Vagina (tissue), 2 donors: Measurements from ENCODE around the gene PRSS38. TPM values are rescaled to one million over a fixed set of nuclear protein-coding genes. Genes with fewer than 3 reads are reported as not detected.

Experiments used
- DNase-seq, 2 donors: peaks; one replicate each; pipeline ENCODE4 v3.0.0-alpha.2; 2017; ENCODE audit errors: extremely low spot score in 2 of 2
- H3K27ac ChIP-seq: fragments of 200-600 bp; sonication (generic); one replicate; pipeline ENCODE4 v1.5.1; 2019
- H3K27me3 ChIP-seq: fragments of 200-600 bp; sonication (generic); one replicate; pipeline ENCODE4 v1.5.1; 2019
- H3K36me3 ChIP-seq, 2 donors: fragments of 200-600 bp; sonication (generic); one replicate each; pipeline ENCODE4 v1.5.1; 2017 to 2019
- H3K4me1 ChIP-seq: fragments of 200-600 bp; sonication (generic); one replicate; pipeline ENCODE4 v1.5.1; 2019
- H3K4me3 ChIP-seq, 2 donors: fragments of 200-600 bp; sonication (generic); 1 replicate in 1 of 2; 2 replicates in 1 of 2; pipeline ENCODE4 v1.5.1; 2016 to 2019
- H3K9me3 ChIP-seq: fragments of 200-600 bp; sonication (generic); one replicate; pipeline ENCODE4 v1.5.1; 2019
- CTCF ChIP-seq, 3 experiments: fragments of 450-650 bp in 2 of 3; fragments of 200-600 bp in 1 of 3; sonication (generic) in 1 of 3; IDR thresholded peaks; one replicate each; pipeline ENCODE4 v1.5.1; 2017 to 2019; ENCODE audit warnings: antibody characterized with exemption in 3 of 3, mild to moderate bottlenecking in 2 of 3, moderate library complexity in 2 of 3
- POLR2A ChIP-seq, 2 donors: fragments of 450-650 bp; IDR thresholded peaks; one replicate each; pipeline ENCODE4 v1.6.1; 2017; ENCODE audit warnings: antibody characterized with exemption in 2 of 2, mild to moderate bottlenecking in 2 of 2, moderate library complexity in 2 of 2
- POLR2AphosphoS5 ChIP-seq, 2 donors: sonication (generic); formaldehyde crosslinking; IDR thresholded peaks; one replicate each; pipeline ENCODE4 v1.9.0; 2017; ENCODE audit warnings: antibody characterized with exemption in 2 of 2, mild to moderate bottlenecking in 2 of 2, low read depth in 1 of 2; ENCODE audit not compliant: insufficient read depth in 1 of 2
- intact Hi-C: fragments of 100-400 bp; cut with DNase I; formaldehyde crosslinking; loops from one replicate; pipeline ENCODE4 v1.15.1; 2023
- total RNA-seq: library from RNA; depleted of rRNA; stranded (reverse); fragments of >200 nt; gene quantifications from one replicate; pipeline ENCODE4 v1.2.3, GENCODE V29; 2016

Gene PRSS38
- total RNA-seq, 1 donor from 2014 or later, result not detected

GRCh38 chr1:227883641-227884301 is 68.3 kb downstream of the PRSS38 start:
- DNase-seq, result peak; percentile 80 to 93
- no peaks in the 10 kb centered on the region for H3K9me3 ChIP-seq
- intact Hi-C loops, result no loop called here
- H3K27me3 ChIP-seq, result no peaks in the 10 kb centered on the region
- H3K27ac ChIP-seq, result no peak overlapping the region
- H3K4me1 ChIP-seq, result peaks cover 32% of the 10 kb centered on the region
- H3K4me3 ChIP-seq, result no peak overlapping the region
- H3K36me3 ChIP-seq, result no peaks in the 10 kb centered on the region
- TF ChIP-seq POLR2AphosphoS5 (IDR thresholded peaks at IDR 0.05; ENCODE audit: insufficient read depth in 1 of 2, low read depth in 1 of 2) (no peak), POLR2A (IDR thresholded peaks at IDR 0.05) (no peak), CTCF (IDR thresholded peaks at IDR 0.05) (no peak)

GRCh38 chr1:227884370-227885134 is 69.1 kb downstream of the PRSS38 start:
- Histone ChIP-seq H3K4me1 (peaks cover 32% of the 10 kb centered on the region), H3K9me3 (no peaks in the 10 kb centered on the region), H3K27ac (no peak overlapping the region), H3K4me3 (no peak overlapping the region), H3K27me3 (no peaks in the 10 kb centered on the region), H3K36me3 (no peaks in the 10 kb centered on the region)
- intact Hi-C loops, result no loop called here
- DNase-seq, result peak in 1 of 2 donors; percentile 93
- TF ChIP-seq POLR2AphosphoS5 (IDR thresholded peaks at IDR 0.05; ENCODE audit: insufficient read depth in 1 of 2, low read depth in 1 of 2) (no peak), POLR2A (IDR thresholded peaks at IDR 0.05) (no peak), CTCF (IDR thresholded peaks at IDR 0.05) (no peak)

GRCh38 chr1:227885135-227885647 is 69.7 kb downstream of the PRSS38 start:
- Histone ChIP-seq H3K4me3 (peak overlapping the region in 1 of 2 donors; percentile 64), H3K4me1 (peaks cover 32% of the 10 kb centered on the region), H3K27me3 (no peaks in the 10 kb centered on the region), H3K27ac (peak overlapping the region; percentile 90), H3K36me3 (no peaks in the 10 kb centered on the region), H3K9me3 (no peaks in the 10 kb centered on the region)
- peak; percentile 80 to 85 for DNase-seq
- TF ChIP-seq POLR2AphosphoS5 (IDR thresholded peaks at IDR 0.05; ENCODE audit: insufficient read depth in 1 of 2, low read depth in 1 of 2), result no peak
- TF ChIP-seq POLR2A (IDR thresholded peaks at IDR 0.05), result no peak
- no peak for TF ChIP-seq CTCF (IDR thresholded peaks at IDR 0.05)
- intact Hi-C loops, result no loop called here

DNA sequence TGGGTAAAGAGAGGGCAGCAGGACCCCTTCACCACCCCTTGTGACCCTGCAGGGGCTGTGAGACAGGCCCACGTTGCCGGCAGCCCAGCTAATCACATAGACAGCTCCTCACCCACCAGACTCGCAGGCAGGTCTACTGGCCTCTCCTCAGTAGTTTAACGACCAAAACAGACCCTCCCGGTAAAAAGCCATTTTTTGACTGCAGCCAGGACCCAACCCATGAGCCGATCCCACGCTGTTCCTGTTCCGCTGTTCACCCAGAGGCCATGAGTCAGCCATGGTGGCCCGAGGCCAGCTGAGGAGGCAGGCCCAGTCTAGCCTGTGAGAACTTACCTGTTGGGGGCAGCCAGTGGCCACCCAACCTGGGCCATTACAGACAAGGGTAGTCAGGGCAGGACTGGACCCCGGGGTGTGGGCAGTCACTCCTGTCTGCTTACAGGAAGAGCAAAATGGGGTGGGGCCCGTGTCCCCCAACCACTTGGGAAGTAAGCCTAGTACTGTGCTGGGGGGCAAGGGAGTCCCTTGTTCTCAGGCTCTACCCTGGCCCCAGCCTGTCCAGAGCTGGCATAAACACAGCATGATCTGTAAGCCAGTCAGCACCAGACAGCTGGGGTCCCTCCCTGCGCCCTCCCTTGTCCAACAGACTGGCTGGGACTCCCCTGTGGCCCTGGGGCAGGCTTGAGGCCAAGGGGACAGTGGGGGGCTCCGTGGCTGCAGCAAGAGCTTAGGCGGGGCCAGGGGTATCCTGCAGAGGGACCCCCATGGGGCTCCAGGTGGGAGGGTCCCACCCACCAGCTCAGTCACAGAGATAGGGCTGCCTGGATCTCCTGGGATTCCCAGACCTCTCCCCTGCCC is 70.4 kb downstream of the PRSS38 start:
- no peaks in the 10 kb centered on the region for H3K9me3 ChIP-seq
- TF ChIP-seq CTCF (IDR thresholded peaks at IDR 0.05) (no peak), POLR2AphosphoS5 (IDR thresholded peaks at IDR 0.05; ENCODE audit: insufficient read depth in 1 of 2, low read depth in 1 of 2) (peak; percentile 13 to 38)
- no peaks in the 10 kb centered on the region for H3K27me3 ChIP-seq
- H3K4me1 ChIP-seq, result peaks cover 32% of the 10 kb centered on the region
- H3K4me3 ChIP-seq, result peak overlapping the region; percentile 47 to 64
- H3K27ac ChIP-seq, result peak overlapping the region; percentile 90
- no peaks in the 10 kb centered on the region for H3K36me3 ChIP-seq
- peak; percentile 87 to 88 for DNase-seq
- intact Hi-C loops, result no loop called here
